Epithelial cell of esophagus (primary cell): Measurements from ENCODE around the gene ZFP69.
A peak's percentile ranks its signal among the peaks of the same experiment; 100 is the strongest.

Source experiments
- DNase-seq: peaks from one replicate; pipeline ENCODE4 v3.0.0; 2010; ENCODE audit warnings: low read depth
- H3K4me3 ChIP-seq: 2 replicates; pipeline ENCODE4 v1.5.1; 2011; ENCODE audit warnings: mild to moderate bottlenecking, low read length, control low read depth
- TF ChIP-seq, protein P1 (sequence below): IDR thresholded peaks from 2 replicates; pipeline ENCODE4 v1.5.1; 2011; ENCODE audit warnings: low read depth, mild to moderate bottlenecking, low read length, control low read depth, inconsistent platforms; ENCODE audit not compliant: insufficient read depth; ENCODE audit errors: missing control alignments

ZFP69 gene

GRCh38 chr1:40508375-40509341 is 31.6 kb downstream of the ZFP69 start, which contains the start of gene EXO5:
TSS of gene EXO5 (plus strand) at chr1:40508767. CDS start at chr1:40514545, 5,778 bp downstream.
- DNase-seq = peak; percentile 74
- TF ChIP-seq, protein P1, sequence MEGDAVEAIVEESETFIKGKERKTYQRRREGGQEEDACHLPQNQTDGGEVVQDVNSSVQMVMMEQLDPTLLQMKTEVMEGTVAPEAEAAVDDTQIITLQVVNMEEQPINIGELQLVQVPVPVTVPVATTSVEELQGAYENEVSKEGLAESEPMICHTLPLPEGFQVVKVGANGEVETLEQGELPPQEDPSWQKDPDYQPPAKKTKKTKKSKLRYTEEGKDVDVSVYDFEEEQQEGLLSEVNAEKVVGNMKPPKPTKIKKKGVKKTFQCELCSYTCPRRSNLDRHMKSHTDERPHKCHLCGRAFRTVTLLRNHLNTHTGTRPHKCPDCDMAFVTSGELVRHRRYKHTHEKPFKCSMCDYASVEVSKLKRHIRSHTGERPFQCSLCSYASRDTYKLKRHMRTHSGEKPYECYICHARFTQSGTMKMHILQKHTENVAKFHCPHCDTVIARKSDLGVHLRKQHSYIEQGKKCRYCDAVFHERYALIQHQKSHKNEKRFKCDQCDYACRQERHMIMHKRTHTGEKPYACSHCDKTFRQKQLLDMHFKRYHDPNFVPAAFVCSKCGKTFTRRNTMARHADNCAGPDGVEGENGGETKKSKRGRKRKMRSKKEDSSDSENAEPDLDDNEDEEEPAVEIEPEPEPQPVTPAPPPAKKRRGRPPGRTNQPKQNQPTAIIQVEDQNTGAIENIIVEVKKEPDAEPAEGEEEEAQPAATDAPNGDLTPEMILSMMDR = no peak
- peak within 1 kb of the TSS; percentile 79 for H3K4me3 ChIP-seq

- TF ChIP-seq, protein P1 = no peak
- DNase-seq = no peak
- H3K4me3 ChIP-seq = no peak overlapping the region
These were observed 42.4 kb downstream of the ZFP69 start for GRCh38 chr1:40519517-40519916.

GRCh38 chr1:40530735-40531380 is 53.8 kb downstream of the ZFP69 start:
- H3K4me3 ChIP-seq = peak overlapping the region; percentile 81
- DNase-seq = no peak
- TF ChIP-seq, protein P1 = no peak

- DNase-seq = peak; percentile 98
- TF ChIP-seq, protein P1 = no peak
- H3K4me3 ChIP-seq = peak within 1 kb of the TSS; percentile 81
These were observed 54.4 kb downstream of the ZFP69 start, which contains the start of gene ZNF684 for GRCh38 chr1:40531381-40532061. TSS of gene ZNF684 (plus strand) at chr1:40531637. CDS start at chr1:40533167, 1,530 bp downstream.

- H3K4me3 ChIP-seq = peak overlapping the region; percentile 81
- TF ChIP-seq, protein P1 = no peak
- DNase-seq = no peak
These were observed 54.9 kb downstream of the ZFP69 start for GRCh38 chr1:40532062-40532389.

DNA sequence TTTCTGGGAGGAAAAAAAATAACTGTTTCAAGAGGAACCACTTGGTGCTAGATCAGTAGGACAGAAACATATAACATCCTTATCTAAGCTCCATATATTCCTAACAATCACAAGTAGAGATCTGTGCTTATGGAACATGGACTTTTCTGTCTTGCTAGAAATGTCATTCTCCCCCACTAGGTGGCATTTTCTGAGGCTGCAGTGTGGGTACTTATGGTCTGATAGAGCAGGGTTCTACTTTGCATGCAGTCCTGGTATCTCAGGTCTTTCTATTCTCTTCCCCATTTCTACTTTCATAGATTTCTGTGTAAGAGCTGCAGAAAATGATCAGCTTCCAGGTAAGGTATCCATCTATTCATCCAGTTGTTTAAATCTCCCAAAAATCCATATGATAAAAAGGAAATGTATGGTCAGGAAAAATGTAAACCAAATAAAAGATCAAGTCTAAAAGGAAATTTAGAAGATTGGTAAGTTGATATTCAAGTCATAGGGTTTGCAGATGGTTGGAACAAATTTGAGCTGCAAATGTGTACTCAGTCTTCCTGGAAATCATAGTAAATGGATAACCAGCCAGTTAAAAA is 55.8 kb downstream of the ZFP69 start:
- peak; percentile 70 for DNase-seq
- H3K4me3 ChIP-seq = no peak overlapping the region
- TF ChIP-seq, protein P1 = peak; percentile 84
